HFF-Myc (cell line): Measurements from ENCODE around the gene SAAL1.

ENCODE experiments used
- DNase-seq: peaks from one replicate; pipeline ENCODE4 v3.0.0-alpha.2; 2011; ENCODE audit warnings: low read depth; ENCODE audit errors: extremely low read depth
- H3K4me3 ChIP-seq: replicated peaks from 2 replicates; pipeline ENCODE4 v1.5.1; 2011; ENCODE audit warnings: low read depth, mild to moderate bottlenecking, control low read depth, low read length
- TF ChIP-seq, protein P1 (sequence below): IDR thresholded peaks from 2 replicates; pipeline ENCODE4 v1.5.1; 2012; ENCODE audit warnings: mild to moderate bottlenecking, low read depth, low read length, control low read depth; ENCODE audit errors: missing control alignments

Gene SAAL1

DNA sequence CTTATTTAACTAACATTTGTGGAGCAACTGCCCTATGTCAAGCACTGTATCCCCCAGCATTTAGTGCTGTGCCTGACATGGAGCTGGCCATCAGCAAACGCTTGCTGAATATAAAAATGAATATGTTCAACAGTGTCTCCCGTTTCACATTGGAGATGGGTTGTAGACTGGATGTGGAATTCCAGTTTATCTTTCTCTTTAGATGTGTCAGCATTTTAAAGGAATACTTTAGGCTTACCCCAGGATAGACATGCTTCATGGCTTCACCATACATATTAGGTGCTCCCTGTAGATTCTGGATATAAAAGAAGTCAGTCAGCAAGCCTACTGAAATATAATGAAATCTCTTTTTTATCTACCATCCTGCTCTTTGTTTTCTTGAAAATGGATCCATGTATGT lies 38.5 kb downstream of the SAAL1 start:
- TF ChIP-seq, protein P1, sequence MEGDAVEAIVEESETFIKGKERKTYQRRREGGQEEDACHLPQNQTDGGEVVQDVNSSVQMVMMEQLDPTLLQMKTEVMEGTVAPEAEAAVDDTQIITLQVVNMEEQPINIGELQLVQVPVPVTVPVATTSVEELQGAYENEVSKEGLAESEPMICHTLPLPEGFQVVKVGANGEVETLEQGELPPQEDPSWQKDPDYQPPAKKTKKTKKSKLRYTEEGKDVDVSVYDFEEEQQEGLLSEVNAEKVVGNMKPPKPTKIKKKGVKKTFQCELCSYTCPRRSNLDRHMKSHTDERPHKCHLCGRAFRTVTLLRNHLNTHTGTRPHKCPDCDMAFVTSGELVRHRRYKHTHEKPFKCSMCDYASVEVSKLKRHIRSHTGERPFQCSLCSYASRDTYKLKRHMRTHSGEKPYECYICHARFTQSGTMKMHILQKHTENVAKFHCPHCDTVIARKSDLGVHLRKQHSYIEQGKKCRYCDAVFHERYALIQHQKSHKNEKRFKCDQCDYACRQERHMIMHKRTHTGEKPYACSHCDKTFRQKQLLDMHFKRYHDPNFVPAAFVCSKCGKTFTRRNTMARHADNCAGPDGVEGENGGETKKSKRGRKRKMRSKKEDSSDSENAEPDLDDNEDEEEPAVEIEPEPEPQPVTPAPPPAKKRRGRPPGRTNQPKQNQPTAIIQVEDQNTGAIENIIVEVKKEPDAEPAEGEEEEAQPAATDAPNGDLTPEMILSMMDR = no peak
- no peak overlapping the region for H3K4me3 ChIP-seq
- no peak for DNase-seq

GRCh38 chr11:18066626-18067025 lies 39.3 kb downstream of the SAAL1 start:
- no peak for DNase-seq
- H3K4me3 ChIP-seq = no peak overlapping the region

DNA sequence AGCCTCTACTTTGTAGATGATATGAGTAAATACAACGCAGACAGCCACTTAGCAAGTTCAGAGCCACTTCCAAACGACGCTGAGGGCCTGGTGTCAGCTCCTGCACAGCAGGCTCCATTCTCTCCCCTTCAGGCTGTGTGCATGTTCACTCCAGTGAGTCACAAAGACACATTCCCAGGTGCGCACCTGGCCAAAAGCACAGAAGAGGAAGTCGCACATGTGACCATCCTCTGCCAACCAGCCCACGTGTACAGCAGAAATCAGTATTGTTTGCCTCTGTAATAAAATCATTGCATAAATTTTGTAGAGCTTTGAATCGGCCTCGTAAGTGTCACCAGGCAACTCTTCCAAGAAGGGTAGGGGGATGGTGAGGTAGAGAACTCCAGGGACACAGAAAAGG lies 40.3 kb downstream of the SAAL1 start:
- no peak for DNase-seq
- TF ChIP-seq, protein P1 = no peak
- no peak overlapping the region for H3K4me3 ChIP-seq

More at GRCh38 chr11:18066626-18067025, 39.3 kb downstream of the SAAL1 start:
- TF ChIP-seq, protein P1 = no peak

DNA sequence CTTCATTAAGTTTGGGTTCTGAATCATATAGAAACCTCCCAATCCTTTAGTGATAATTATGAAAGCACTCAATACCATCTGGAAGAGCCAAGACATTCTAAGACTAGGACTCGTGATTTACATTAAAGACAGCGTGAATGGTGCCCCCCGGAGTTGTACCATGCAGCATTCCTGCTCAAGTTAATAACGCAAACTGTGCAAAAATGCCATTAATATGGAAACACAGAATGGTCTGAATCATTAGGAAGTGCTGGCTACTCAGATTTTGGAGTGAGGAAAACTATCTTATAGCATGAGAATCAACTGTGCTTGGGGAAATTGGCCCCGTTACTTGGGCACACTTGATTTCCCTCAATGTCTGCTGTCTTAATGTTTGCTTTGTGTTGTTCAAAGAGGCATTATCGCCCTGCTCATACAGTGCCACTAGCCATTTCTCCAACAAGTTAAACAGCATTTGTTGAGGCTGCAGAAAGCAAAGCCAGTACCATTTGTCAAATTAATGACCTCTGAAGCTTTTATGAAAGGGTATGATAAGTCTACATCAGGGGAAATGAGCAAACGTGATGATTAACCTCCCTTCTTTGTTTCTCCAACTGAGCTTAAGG lies 41.3 kb downstream of the SAAL1 start:
- no peak for DNase-seq
- TF ChIP-seq, protein P1 = no peak
- no peak overlapping the region for H3K4me3 ChIP-seq

DNA sequence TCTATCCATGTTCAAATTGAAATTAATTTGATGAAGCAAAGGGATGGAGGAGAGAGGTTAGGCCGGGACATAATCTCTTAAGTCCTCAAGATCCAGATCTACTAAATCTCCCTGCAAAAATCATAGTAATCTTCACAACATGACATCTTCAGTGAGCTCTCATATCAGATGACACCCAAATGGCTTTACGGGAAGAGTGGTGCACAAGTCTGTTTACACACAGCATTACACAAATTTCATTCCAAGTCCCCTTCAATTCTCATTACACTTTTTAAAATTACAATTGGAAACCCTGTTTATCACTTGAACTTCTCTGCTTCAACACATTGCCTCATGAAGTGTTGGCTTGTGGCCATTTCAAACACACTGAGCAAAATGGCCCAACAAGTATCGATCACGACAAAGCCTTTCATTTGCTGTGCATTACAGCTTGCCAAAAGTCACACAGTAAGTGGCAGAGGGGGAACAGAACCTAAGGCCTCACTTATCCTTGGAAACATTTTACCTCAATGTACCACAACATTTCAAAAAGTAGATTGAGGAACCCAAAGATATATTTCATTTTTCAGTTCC lies 41.9 kb downstream of the SAAL1 start:
- H3K4me3 ChIP-seq = no peak overlapping the region
- TF ChIP-seq, protein P1 = no peak

DNA sequence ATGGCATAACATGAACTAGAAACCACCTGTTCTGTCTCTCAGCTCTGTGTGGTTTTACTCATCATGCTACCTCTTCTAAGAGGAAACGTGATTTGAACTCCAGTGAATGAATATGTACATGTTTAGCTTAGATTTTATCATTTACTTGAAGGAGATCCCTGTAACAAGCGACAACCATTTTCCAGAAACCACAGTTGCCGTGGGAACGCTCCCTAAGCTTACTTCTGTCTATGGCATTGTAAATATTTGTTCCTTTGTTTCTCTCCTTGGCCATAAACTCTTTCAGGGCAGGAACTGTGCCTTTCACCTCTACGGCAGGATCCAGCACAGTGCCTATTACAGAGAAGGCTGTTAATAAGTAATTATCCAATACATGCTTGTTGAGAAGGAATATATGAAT lies 42.8 kb downstream of the SAAL1 start:
- TF ChIP-seq, protein P1 = no peak
- no peak for DNase-seq
- no peak overlapping the region for H3K4me3 ChIP-seq

More for the DNA sequence above, 41.9 kb downstream of the SAAL1 start:
- no peak for DNase-seq
